ENCODE data around the gene BCO1.

BCO1 gene

GRCh38 chr16:81231014-81231413 is 7.5 kb upstream of the BCO1 start:
- CTCF ChIA-PET = no interaction called here

GRCh38 chr16:81232740-81233367 is 5.6 kb upstream of the BCO1 start:
- no peak for TF ChIP-seq ZNF629 (tag by site-specific recombination; IDR thresholded peaks at IDR 0.05)
- no peak for TF ChIP-seq ZNF341 (tag by site-specific recombination; IDR thresholded peaks at IDR 0.05; ENCODE audit: low read depth)
- TF ChIP-seq ZNF768 (tag by site-specific recombination; IDR thresholded peaks at IDR 0.05) = no peak
- TF ChIP-seq ZBTB17 (tag by site-specific recombination; IDR thresholded peaks at IDR 0.05) = no peak
- no peaks in the 10 kb centered on the region for H3K4me1 ChIP-seq (ENCODE audit: control insufficient read depth, insufficient read depth, low read length)
- ChIA-PET POLR2A (no interaction called here), CTCF (interaction anchor here (0.7 kb wide), 1 partner anchor 329 kb away, joined by 3 read pairs; no protein-coding TSS in a partner anchor)
- H3K27ac ChIP-seq (ENCODE audit: extremely low read depth, low read depth, low read length) = no peak overlapping the region
- H3K9me3 ChIP-seq (ENCODE audit: control insufficient read depth, insufficient read depth, low read depth, low read length) = no peaks in the 10 kb centered on the region
- H3K4me3 ChIP-seq (ENCODE audit: low read depth, low read length) = no peak overlapping the region
- H3K36me3 ChIP-seq (ENCODE audit: control insufficient read depth in 2 of 2, insufficient read depth in 1 of 2, low read length in 2 of 2) = no peaks in the 10 kb centered on the region

More at GRCh38 chr16:81231014-81231413, 7.5 kb upstream of the BCO1 start:
- Histone ChIP-seq H3K4me1 (ENCODE audit: control insufficient read depth, insufficient read depth, low read length) (no peaks in the 10 kb centered on the region), H3K4me3 (ENCODE audit: low read depth, low read length) (no peak overlapping the region), H3K9me3 (ENCODE audit: control insufficient read depth, insufficient read depth, low read depth, low read length) (no peaks in the 10 kb centered on the region), H3K27ac (ENCODE audit: extremely low read depth, low read depth, low read length) (no peak overlapping the region), H3K36me3 (ENCODE audit: control insufficient read depth in 2 of 2, insufficient read depth in 1 of 2, low read length in 2 of 2) (no peaks in the 10 kb centered on the region)
- POLR2A ChIA-PET = no interaction called here
- no peak for TF ChIP-seq ZNF580 (tag by site-specific recombination; IDR thresholded peaks at IDR 0.05)
- TF ChIP-seq ZNF404 (tag by site-specific recombination; IDR thresholded peaks at IDR 0.05) = no peak
- TF ChIP-seq ZNF311 (tag by site-specific recombination; IDR thresholded peaks at IDR 0.05; ENCODE audit: borderline replicate concordance) = no peak
- no peak for TF ChIP-seq ZSCAN30 (tag by site-specific recombination; IDR thresholded peaks at IDR 0.05)
- TF ChIP-seq ZIC2 (tag by site-specific recombination; IDR thresholded peaks at IDR 0.05) = no peak
- no peak for TF ChIP-seq ZNF140 (tag by site-specific recombination; IDR thresholded peaks at IDR 0.05)
- no peak for TF ChIP-seq ZNF658 (tag by site-specific recombination; IDR thresholded peaks at IDR 0.05)

- CTCF ChIA-PET = interaction anchor here (0.6 to 0.7 kb wide), 2 partner anchors 223 to 234 kb away, joined by 3 read pairs; no protein-coding TSS in a partner anchor
- Histone ChIP-seq H3K36me3 (ENCODE audit: control insufficient read depth in 2 of 2, insufficient read depth in 1 of 2, low read length in 2 of 2) (no peaks in the 10 kb centered on the region), H3K9me3 (ENCODE audit: control insufficient read depth, insufficient read depth, low read depth, low read length) (no peaks in the 10 kb centered on the region), H3K4me3 (ENCODE audit: low read depth, low read length) (no peak overlapping the region), H3K27ac (ENCODE audit: extremely low read depth, low read depth, low read length) (no peak overlapping the region), H3K4me1 (ENCODE audit: control insufficient read depth, insufficient read depth, low read length) (no peaks in the 10 kb centered on the region)
- TF ChIP-seq ZNF645 (tag by site-specific recombination; IDR thresholded peaks at IDR 0.05) = no peak
- POLR2A ChIA-PET = no interaction called here
Observed at GRCh38 chr16:81237282-81237681, 1.2 kb upstream of the BCO1 start.

GRCh38 chr16:81237942-81238295 is 570 bp upstream of the BCO1 start:
- CTCF ChIA-PET = interaction anchor here (0.7 to 1.4 kb wide), 3 partner anchors 23 to 120 kb away, joined by 3 to 10 read pairs (median 5); no protein-coding TSS in a partner anchor

More at GRCh38 chr16:81237942-81238295, 570 bp upstream of the BCO1 start:
- H3K27ac ChIP-seq (ENCODE audit: extremely low read depth, low read depth, low read length) = no peak overlapping the region
- H3K4me1 ChIP-seq (ENCODE audit: control insufficient read depth, insufficient read depth, low read length) = no peaks in the 10 kb centered on the region
- no peaks in the 10 kb centered on the region for H3K9me3 ChIP-seq (ENCODE audit: control insufficient read depth, insufficient read depth, low read depth, low read length)
- POLR2A ChIA-PET = no interaction called here
- no peak overlapping the region for H3K4me3 ChIP-seq (ENCODE audit: low read depth, low read length)
- H3K36me3 ChIP-seq (ENCODE audit: control insufficient read depth in 2 of 2, insufficient read depth in 1 of 2, low read length in 2 of 2) = no peaks in the 10 kb centered on the region
- peak; percentile 86 for TF ChIP-seq ZNF335 (tag by site-specific recombination; conservative IDR thresholded peaks at IDR 0.05)
- TF ChIP-seq ZNF677 (tag by site-specific recombination; IDR thresholded peaks at IDR 0.05) = no peak

Data from HEK293 (cell line).